Esophagus muscularis mucosa (tissue), 3 donors: ENCODE data around the gene FXYD6.

ENCODE experiments used
- CTCF ChIP-seq, 3 experiments: fragments of 200-600 bp in 2 of 3; fragments of 450-650 bp in 1 of 3; sonication (generic) in 2 of 3; IDR thresholded peaks; one replicate each; pipeline ENCODE4 v1.5.1; 2017 to 2019; ENCODE audit warnings: antibody characterized with exemption in 3 of 3, mild to moderate bottlenecking in 2 of 3, moderate library complexity in 1 of 3
- POLR2A ChIP-seq: fragments of 450-650 bp; IDR thresholded peaks from one replicate; pipeline ENCODE4 v1.6.1; 2017; ENCODE audit warnings: antibody characterized with exemption, moderate library complexity, mild to moderate bottlenecking, low read depth

- TF ChIP-seq POLR2A (no peak), CTCF (IDR thresholded peaks at IDR 0.05) (no peak)
Observed at GRCh38 chr11:117900720-117901440, 24.4 kb upstream of the FXYD6 start.
